RWPE1 (cell line): ENCODE results near the gene PRKCQ.

Experiments
- CTCF ChIA-PET: fragments of 350-600 bp; sonication (Branson Sonifier 250); formaldehyde crosslinking; extraction: SDS; loops from one replicate; lab custom pipeline; 2021; lab: Yijun Ruan, JAX
- POLR2A ChIA-PET: fragments of 400-600 bp; formaldehyde crosslinking; extraction: SDS; loops from one replicate; lab custom pipeline; 2020; ENCODE audit warnings: antibody characterized with exemption; ENCODE audit not compliant: low non-redundant PET; lab: Yijun Ruan, JAX
- DNase-seq: peaks from one replicate; pipeline ENCODE4 v3.0.0; 2012; ENCODE audit warnings: low spot score
- H3K27ac ChIP-seq: fragments of 450-650 bp; 2 replicates; pipeline ENCODE4 v1.5.1; 2017
- TF ChIP-seq, protein P1 (sequence below): fragments of 450-650 bp; conservative IDR thresholded peaks from 2 replicates; pipeline ENCODE4 v1.5.1; 2017; ENCODE audit warnings: low read depth, mild to moderate bottlenecking

The PRKCQ gene

DNA sequence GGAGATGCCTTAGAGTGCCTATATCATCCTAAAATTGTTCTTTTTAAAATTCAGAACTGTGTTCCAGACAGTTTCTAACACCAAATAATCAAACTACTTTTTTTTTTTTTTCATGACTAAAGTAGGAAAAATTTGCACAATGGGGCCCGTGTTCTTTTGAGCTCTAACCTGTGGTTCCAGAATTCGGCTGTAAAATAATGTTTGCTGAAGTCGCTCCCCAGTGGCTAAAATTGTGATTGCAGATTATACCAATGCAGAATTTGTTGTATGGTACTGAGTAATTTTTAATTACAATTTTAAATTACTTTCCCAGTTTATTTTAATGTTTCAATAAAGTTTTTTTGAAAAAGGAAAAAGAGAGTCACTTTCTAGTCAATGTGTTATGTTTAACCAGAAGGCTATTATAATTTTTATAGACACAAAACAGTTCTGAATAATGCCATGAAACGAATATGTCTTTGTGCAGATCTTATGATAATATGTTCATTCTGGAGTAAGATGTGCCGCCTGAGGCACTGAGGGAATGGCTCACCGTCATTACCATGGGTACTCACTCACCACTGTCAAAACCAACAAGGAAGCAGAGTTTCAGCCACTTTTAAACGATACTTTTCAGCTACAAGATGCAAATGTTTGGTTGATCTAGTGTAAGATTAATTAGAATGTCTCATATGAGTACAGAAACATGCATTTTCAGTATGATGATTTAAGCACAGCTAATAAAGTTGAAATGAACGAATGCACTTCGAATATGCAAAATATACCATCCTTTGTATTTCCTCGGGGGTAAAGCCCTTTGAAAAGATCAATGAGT, 173.6 kb downstream of the PRKCQ start:
- DNase-seq, result peak; percentile 54
- TF ChIP-seq, protein P1, sequence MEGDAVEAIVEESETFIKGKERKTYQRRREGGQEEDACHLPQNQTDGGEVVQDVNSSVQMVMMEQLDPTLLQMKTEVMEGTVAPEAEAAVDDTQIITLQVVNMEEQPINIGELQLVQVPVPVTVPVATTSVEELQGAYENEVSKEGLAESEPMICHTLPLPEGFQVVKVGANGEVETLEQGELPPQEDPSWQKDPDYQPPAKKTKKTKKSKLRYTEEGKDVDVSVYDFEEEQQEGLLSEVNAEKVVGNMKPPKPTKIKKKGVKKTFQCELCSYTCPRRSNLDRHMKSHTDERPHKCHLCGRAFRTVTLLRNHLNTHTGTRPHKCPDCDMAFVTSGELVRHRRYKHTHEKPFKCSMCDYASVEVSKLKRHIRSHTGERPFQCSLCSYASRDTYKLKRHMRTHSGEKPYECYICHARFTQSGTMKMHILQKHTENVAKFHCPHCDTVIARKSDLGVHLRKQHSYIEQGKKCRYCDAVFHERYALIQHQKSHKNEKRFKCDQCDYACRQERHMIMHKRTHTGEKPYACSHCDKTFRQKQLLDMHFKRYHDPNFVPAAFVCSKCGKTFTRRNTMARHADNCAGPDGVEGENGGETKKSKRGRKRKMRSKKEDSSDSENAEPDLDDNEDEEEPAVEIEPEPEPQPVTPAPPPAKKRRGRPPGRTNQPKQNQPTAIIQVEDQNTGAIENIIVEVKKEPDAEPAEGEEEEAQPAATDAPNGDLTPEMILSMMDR, result peak; percentile 72
- H3K27ac ChIP-seq, result no peak overlapping the region
- ChIA-PET CTCF (interaction anchor here (1.0 to 2.8 kb wide), 2 partner anchors 204 to 259 kb away, joined by 3 to 18 read pairs; partner anchors contain the start of gene PFKFB3), POLR2A (interaction anchor here (0.6 kb wide), 1 partner anchor 516 kb away, joined by 3 read pairs; no protein-coding TSS in a partner anchor)

DNA sequence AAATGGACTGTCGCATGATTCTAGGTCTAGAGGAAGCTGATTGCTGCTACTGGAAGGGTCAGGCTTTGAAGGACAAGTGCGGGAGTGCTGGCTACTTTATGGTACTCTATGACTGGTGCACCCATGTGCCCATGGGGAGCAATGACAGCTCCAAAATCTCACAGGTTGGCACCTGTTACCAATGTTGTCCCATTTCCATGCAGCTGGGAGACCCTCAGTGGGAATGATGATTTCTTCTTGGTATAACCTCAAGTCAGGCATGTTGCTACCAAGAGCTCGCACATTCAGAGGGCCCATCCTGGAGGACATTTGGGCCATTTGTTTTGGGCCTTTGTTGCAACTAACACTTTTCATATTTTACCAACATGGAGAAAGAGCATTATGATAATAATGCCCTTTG, 174.4 kb downstream of the PRKCQ start:
- H3K27ac ChIP-seq, result no peak overlapping the region
- ChIA-PET POLR2A (no interaction called here), CTCF (interaction anchor here (0.6 to 2.8 kb wide), 4 partner anchors 203 to 399 kb away, joined by 3 to 18 read pairs (median 4); partner anchors contain the start of gene PFKFB3)
- TF ChIP-seq, protein P1, result no peak
- DNase-seq, result no peak

DNA sequence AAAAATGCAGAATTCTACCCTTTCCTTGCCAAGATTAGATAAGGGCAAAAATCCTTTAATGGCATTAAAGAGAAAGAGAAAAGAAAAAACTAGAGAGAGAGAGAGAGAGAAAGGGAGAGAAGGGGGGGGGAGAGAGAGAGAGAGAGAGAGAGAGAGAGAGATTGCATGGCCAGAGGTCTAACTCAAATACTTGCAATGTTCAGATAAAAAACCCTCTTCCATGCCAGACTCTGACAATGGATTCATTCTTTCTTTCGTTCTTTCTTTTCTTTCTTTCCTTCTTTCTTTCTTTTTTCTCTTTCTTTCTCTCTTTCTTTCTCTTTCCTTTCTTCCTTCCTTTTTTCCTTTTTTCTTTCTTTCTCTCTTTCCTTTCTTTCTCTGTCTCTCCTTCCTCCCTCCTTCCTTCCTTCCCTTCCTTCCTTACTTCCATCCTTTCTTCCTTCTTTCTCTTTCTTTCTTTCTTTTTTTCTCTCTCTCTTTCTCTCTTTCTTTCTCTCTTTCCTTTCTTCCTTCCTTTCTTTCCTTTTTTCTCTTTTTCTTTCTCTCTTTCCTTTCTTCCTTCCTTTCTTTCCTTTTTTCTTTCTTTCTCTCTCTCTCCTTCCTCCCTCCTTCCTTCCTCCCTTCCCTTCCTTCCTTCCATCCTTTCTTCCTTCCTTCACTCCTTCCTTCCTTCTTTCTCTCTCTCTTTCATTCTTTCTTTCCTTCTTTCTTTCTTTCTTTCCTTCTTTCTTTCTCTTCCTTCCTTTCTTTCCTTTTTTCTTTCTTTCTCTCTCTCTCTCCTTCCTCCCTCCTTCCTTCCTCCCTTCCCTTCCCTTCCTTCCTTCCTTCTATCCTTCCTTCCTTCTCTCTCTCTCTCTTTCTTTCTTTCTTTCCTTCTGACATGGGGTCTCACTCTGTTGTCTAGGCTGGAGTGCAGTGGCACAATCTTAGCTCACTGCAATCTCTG, 175.7 kb downstream of the PRKCQ start:
- TF ChIP-seq, protein P1, result no peak
- ChIA-PET CTCF (no interaction called here), POLR2A (interaction anchor here (1.8 kb wide), 1 partner anchor 202 kb away, joined by 6 read pairs; the partner anchor contains the start of gene PFKFB3)
- no peak for DNase-seq
- H3K27ac ChIP-seq, result no peak overlapping the region

DNA sequence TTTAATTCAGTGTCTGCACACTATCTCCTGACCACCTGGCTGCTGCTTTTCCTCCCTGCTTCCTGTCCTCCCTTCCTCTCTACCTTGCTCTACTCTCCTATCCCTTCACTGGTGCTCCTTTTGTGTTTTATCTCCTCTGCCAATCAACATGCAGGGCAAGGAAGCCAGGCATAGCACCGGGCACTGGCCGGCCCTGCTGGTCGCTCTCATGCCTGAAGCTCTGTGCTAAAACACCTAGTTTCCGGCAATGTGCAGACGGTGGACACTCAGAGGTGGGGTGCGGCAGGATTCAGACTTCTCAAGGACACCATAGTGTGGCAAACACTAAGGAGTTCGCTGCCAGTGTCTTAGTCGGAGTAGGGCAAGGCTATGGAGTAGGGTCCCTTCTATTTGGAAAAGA, 177.1 kb downstream of the PRKCQ start:
- POLR2A ChIA-PET, result interaction anchor here (1.8 kb wide), 1 partner anchor 200 kb away, joined by 6 read pairs; the partner anchor contains the start of gene PFKFB3
- H3K27ac ChIP-seq, result no peak overlapping the region
- DNase-seq, result no peak
- CTCF ChIA-PET, result interaction anchor here (1.7 to 3.6 kb wide), 2 partner anchors 127 to 201 kb away, joined by 7 to 106 read pairs; partner anchors contain the start of gene PFKFB3
- TF ChIP-seq, protein P1, result no peak

DNA sequence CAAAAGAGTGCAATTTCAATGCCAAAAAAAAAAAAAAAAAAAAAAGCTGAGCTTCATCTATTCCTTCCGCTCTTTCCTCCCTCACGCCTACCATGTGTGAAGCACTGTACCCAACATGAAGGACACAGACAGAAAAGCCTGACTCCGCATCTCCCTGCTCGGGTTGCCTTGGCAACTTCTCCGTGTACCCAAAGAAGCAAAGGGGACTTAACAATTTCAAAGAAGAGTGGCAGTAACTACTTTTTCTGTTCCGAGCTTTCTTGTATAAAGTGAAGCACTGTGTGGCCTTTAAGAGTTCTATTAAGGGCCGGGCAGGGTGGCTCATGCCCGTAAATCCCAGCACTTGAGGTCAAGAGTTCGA, 177.7 kb downstream of the PRKCQ start:
- TF ChIP-seq, protein P1, result no peak
- POLR2A ChIA-PET, result interaction anchor here (1.0 to 1.8 kb wide), 3 partner anchors 93 to 200 kb away, joined by 3 to 15 read pairs (median 6); partner anchors contain the start of gene PFKFB3
- no peak overlapping the region for H3K27ac ChIP-seq
- CTCF ChIA-PET, result interaction anchor here (0.6 to 3.6 kb wide), 16 partner anchors 107 to 1035 kb away, joined by 3 to 106 read pairs (median 6); partner anchors contain the start of gene PFKFB3
- DNase-seq, result no peak
